Measurements from ENCODE around the gene TPST1. TPM values are rescaled to one million over a fixed set of nuclear protein-coding genes. Genes with fewer than 3 reads are reported as not detected.

TPST1 gene
- polyA plus RNA-seq, 1 of the 3 experiments (the other 2 are of a cell fraction), result 36.4 TPM

DNA sequence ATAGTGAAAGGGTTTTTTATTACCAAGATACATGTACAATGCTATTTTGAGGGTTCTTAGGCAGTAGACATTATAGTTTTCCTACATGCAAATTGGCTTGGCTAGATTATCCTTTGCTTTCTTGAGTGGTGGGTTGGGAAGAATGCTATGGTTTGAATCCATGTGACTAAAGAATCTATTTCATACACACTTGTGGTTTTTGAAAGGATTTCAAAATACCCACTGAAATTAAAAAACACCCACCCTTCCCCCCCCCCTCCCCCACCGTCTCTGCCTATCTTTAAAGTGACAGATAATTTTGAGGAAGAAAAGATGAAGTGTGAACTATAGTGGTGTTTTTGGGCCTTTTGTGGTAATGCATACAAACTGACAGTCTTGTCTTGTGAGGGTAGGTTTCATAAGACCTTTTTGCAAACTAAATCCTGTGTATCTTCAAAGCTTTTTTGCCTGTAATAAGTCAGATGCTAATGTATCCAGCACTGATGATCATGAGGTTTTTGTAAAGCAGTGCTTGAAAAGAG lies 90.9 kb downstream of the TPST1 start:
- ChIA-PET CTCF (interaction anchor here (0.9 to 1.0 kb wide), 2 partner anchors 11 to 35 kb away, joined by 3 to 4 read pairs; no protein-coding TSS in a partner anchor), POLR2A (no interaction called here)
- no peaks in the 10 kb centered on the region for H3K9me2 ChIP-seq
- WGBS (ENCODE audit: low lambda C conversion rate), result 88% methylated on average over 1 of the region's 1 CpG
- peaks cover 35% of the 10 kb centered on the region; the same call in 1 of the 2 replicates for H3K79me2 ChIP-seq (ENCODE audit: insufficient read depth)
- H3K27me3 ChIP-seq (ENCODE audit: insufficient read depth), result no peaks in the 10 kb centered on the region
- H3K36me3 ChIP-seq (replicated peaks in 1 of 2; ENCODE audit: control insufficient read depth in 1 of 2, insufficient read depth in 2 of 2, low read length in 1 of 2), result peaks cover 0 to 22% of the 10 kb centered on the region in 2 experiments
- H3K4me3 ChIP-seq (ENCODE audit: low read depth in 2 of 2, low read length in 1 of 2), result no peak overlapping the region
- H3K9me3 ChIP-seq, result peaks cover 27% of the 10 kb centered on the region
- no peaks in the 10 kb centered on the region for H3K4me1 ChIP-seq (ENCODE audit: control insufficient read depth in 1 of 2, insufficient read depth in 2 of 2, low read depth in 1 of 2, low read length in 1 of 2)
- H4K20me1 ChIP-seq (ENCODE audit: insufficient read depth), result no peaks in the 10 kb centered on the region
- TF ChIP-seq EP300 (IDR thresholded peaks at IDR 0.05; ENCODE audit: borderline replicate concordance in 1 of 2, low read depth in 1 of 2, low read length in 1 of 2), result no peak
- TF ChIP-seq, protein P1, sequence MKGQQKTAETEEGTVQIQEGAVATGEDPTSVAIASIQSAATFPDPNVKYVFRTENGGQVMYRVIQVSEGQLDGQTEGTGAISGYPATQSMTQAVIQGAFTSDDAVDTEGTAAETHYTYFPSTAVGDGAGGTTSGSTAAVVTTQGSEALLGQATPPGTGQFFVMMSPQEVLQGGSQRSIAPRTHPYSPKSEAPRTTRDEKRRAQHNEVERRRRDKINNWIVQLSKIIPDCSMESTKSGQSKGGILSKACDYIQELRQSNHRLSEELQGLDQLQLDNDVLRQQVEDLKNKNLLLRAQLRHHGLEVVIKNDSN (IDR thresholded peaks at IDR 0.05; ENCODE audit: borderline replicate concordance, low read depth), result no peak
- TF ChIP-seq NRF1 (IDR thresholded peaks at IDR 0.05; ENCODE audit: low read depth, low read length), result no peak
- no peak for TF ChIP-seq SIN3A (IDR thresholded peaks at IDR 0.05; ENCODE audit: borderline replicate concordance, low read depth, low read length)
- TF ChIP-seq CHD2 (IDR thresholded peaks at IDR 0.05; ENCODE audit: low read length, partially characterized antibody), result no peak
- TF ChIP-seq, protein P2, sequence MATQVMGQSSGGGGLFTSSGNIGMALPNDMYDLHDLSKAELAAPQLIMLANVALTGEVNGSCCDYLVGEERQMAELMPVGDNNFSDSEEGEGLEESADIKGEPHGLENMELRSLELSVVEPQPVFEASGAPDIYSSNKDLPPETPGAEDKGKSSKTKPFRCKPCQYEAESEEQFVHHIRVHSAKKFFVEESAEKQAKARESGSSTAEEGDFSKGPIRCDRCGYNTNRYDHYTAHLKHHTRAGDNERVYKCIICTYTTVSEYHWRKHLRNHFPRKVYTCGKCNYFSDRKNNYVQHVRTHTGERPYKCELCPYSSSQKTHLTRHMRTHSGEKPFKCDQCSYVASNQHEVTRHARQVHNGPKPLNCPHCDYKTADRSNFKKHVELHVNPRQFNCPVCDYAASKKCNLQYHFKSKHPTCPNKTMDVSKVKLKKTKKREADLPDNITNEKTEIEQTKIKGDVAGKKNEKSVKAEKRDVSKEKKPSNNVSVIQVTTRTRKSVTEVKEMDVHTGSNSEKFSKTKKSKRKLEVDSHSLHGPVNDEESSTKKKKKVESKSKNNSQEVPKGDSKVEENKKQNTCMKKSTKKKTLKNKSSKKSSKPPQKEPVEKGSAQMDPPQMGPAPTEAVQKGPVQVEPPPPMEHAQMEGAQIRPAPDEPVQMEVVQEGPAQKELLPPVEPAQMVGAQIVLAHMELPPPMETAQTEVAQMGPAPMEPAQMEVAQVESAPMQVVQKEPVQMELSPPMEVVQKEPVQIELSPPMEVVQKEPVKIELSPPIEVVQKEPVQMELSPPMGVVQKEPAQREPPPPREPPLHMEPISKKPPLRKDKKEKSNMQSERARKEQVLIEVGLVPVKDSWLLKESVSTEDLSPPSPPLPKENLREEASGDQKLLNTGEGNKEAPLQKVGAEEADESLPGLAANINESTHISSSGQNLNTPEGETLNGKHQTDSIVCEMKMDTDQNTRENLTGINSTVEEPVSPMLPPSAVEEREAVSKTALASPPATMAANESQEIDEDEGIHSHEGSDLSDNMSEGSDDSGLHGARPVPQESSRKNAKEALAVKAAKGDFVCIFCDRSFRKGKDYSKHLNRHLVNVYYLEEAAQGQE (IDR thresholded peaks at IDR 0.05; ENCODE audit: low read depth, low read length), result no peak
- no peak for TF ChIP-seq RXRA (IDR thresholded peaks at IDR 0.05; ENCODE audit: borderline replicate concordance, low read depth)
- TF ChIP-seq NFIC (IDR thresholded peaks at IDR 0.05; ENCODE audit: borderline replicate concordance), result no peak
- TF ChIP-seq MXI1 (IDR thresholded peaks at IDR 0.05; ENCODE audit: low read depth, low read length), result no peak
- no peak overlapping the region for H3K9ac ChIP-seq
- no peak overlapping the region for H3K27ac ChIP-seq (ENCODE audit: low read depth in 2 of 2, low read length in 1 of 2)
- no peak overlapping the region for H2AFZ ChIP-seq (ENCODE audit: low read depth)
- DNase-seq, result no peak
- H3K4me2 ChIP-seq, result no peak overlapping the region
- H3F3A ChIP-seq (replicated peaks; ENCODE audit: insufficient read depth), result no peaks in the 10 kb centered on the region

DNA sequence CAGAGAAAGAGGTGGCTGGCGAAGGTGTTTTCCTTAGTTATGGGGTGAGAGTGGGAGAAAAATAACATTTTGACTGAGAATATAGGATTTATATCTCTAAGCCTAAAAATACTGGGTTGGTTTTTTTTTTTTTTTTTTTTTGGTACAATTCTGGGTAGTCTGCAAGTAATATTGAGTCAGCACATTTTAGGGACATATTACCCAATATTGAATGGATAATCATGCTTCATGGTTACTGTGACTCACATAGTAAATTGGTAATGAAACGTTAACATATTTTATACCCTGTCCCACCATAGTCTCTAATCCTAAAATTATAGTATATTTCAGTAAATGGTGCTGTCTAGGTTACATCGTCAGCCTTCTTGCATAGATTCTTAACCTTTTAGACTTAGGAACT lies 91.4 kb downstream of the TPST1 start:
- no peak overlapping the region for H3K4me3 ChIP-seq (ENCODE audit: low read depth in 2 of 2, low read length in 1 of 2)
- no peak overlapping the region for H3K27ac ChIP-seq (ENCODE audit: low read depth in 2 of 2, low read length in 1 of 2)
- H2AFZ ChIP-seq (ENCODE audit: low read depth), result no peak overlapping the region
- H3K36me3 ChIP-seq (replicated peaks in 1 of 2; ENCODE audit: control insufficient read depth in 1 of 2, insufficient read depth in 2 of 2, low read length in 1 of 2), result peaks cover 0 to 22% of the 10 kb centered on the region in 2 experiments
- CTCF ChIA-PET, result no interaction called here
- H4K20me1 ChIP-seq (ENCODE audit: insufficient read depth), result no peaks in the 10 kb centered on the region
- H3F3A ChIP-seq (replicated peaks; ENCODE audit: insufficient read depth), result no peaks in the 10 kb centered on the region
- no peak overlapping the region for H3K9ac ChIP-seq
- no peaks in the 10 kb centered on the region for H3K27me3 ChIP-seq (ENCODE audit: insufficient read depth)
- 89% methylated on average over 3 of the region's 3 CpGs for WGBS (ENCODE audit: low lambda C conversion rate)
- no peaks in the 10 kb centered on the region for H3K4me1 ChIP-seq (ENCODE audit: control insufficient read depth in 1 of 2, insufficient read depth in 2 of 2, low read depth in 1 of 2, low read length in 1 of 2)
- H3K4me2 ChIP-seq, result no peak overlapping the region
- H3K9me3 ChIP-seq, result peaks cover 27% of the 10 kb centered on the region
- peaks cover 37% of the 10 kb centered on the region; the same call in 1 of the 2 replicates for H3K79me2 ChIP-seq (ENCODE audit: insufficient read depth)
- H3K9me2 ChIP-seq, result no peaks in the 10 kb centered on the region
- POLR2A ChIA-PET, result no interaction called here
- no peak for DNase-seq
- TF ChIP-seq POLR2AphosphoS5 (IDR thresholded peaks at IDR 0.05; ENCODE audit: low read depth, low read length) (no peak), EP300 (IDR thresholded peaks at IDR 0.05; ENCODE audit: borderline replicate concordance in 1 of 2, low read depth in 1 of 2, low read length in 1 of 2) (no peak), TEAD4 (IDR thresholded peaks at IDR 0.05; ENCODE audit: borderline replicate concordance, insufficient read depth) (no peak), NFIC (IDR thresholded peaks at IDR 0.05; ENCODE audit: borderline replicate concordance) (no peak), FOSL2 (IDR thresholded peaks at IDR 0.05; ENCODE audit: borderline replicate concordance, low read depth) (no peak), NRF1 (IDR thresholded peaks at IDR 0.05; ENCODE audit: low read depth, low read length) (no peak), EZH2phosphoT487 (IDR thresholded peaks at IDR 0.05; ENCODE audit: borderline replicate concordance, low read depth) (no peak), MEF2A (IDR thresholded peaks at IDR 0.05; ENCODE audit: borderline replicate concordance, low read depth) (no peak), ELF1 (IDR thresholded peaks at IDR 0.05) (no peak), MXI1 (IDR thresholded peaks at IDR 0.05; ENCODE audit: low read depth, low read length) (no peak), YY1 (IDR thresholded peaks at IDR 0.05; ENCODE audit: low read depth) (no peak), TCF12 (IDR thresholded peaks at IDR 0.05) (no peak)
- TF ChIP-seq, protein P3, sequence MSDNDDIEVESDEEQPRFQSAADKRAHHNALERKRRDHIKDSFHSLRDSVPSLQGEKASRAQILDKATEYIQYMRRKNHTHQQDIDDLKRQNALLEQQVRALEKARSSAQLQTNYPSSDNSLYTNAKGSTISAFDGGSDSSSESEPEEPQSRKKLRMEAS (IDR thresholded peaks at IDR 0.05; ENCODE audit: low read depth), result no peak
- TF ChIP-seq, protein P4, sequence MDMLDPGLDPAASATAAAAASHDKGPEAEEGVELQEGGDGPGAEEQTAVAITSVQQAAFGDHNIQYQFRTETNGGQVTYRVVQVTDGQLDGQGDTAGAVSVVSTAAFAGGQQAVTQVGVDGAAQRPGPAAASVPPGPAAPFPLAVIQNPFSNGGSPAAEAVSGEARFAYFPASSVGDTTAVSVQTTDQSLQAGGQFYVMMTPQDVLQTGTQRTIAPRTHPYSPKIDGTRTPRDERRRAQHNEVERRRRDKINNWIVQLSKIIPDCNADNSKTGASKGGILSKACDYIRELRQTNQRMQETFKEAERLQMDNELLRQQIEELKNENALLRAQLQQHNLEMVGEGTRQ (IDR thresholded peaks at IDR 0.05; ENCODE audit: borderline replicate concordance, low read depth, low read length), result no peak
- TF ChIP-seq, protein P5, sequence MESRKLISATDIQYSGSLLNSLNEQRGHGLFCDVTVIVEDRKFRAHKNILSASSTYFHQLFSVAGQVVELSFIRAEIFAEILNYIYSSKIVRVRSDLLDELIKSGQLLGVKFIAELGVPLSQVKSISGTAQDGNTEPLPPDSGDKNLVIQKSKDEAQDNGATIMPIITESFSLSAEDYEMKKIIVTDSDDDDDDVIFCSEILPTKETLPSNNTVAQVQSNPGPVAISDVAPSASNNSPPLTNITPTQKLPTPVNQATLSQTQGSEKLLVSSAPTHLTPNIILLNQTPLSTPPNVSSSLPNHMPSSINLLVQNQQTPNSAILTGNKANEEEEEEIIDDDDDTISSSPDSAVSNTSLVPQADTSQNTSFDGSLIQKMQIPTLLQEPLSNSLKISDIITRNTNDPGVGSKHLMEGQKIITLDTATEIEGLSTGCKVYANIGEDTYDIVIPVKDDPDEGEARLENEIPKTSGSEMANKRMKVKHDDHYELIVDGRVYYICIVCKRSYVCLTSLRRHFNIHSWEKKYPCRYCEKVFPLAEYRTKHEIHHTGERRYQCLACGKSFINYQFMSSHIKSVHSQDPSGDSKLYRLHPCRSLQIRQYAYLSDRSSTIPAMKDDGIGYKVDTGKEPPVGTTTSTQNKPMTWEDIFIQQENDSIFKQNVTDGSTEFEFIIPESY (IDR thresholded peaks at IDR 0.05; ENCODE audit: borderline replicate concordance, low read depth), result no peak

All from SK-N-SH (cell line).